Esophagus muscularis mucosa (tissue), 4 donors: ENCODE results near the gene CARD9. TPM values are rescaled to one million over a fixed set of nuclear protein-coding genes. Genes with fewer than 3 reads are reported as not detected.

Experiments used
- DNase-seq: peaks from one replicate; pipeline ENCODE4 v3.0.0-alpha.2; 2017; ENCODE audit errors: extremely low spot score
- H3K27ac ChIP-seq, 4 donors: fragments of 200-600 bp; sonication (generic); replicated peaks in 1 of 4; 1 replicate in 3 of 4; 2 replicates in 1 of 4; pipeline ENCODE4 v1.5.1; 2016 to 2019; ENCODE audit warnings: mild to moderate bottlenecking in 1 of 4
- H3K27me3 ChIP-seq, 4 donors: fragments of 200-600 bp; sonication (generic); one replicate each; pipeline versions ENCODE4 v1.5.1 to v1.6.0; 2016 to 2019
- H3K36me3 ChIP-seq, 4 donors: fragments of 200-600 bp; sonication (generic); one replicate each; pipeline ENCODE4 v1.5.1; 2016 to 2019
- H3K4me1 ChIP-seq, 4 donors: fragments of 200-600 bp; sonication (generic); one replicate each; pipeline ENCODE4 v1.5.1; 2016 to 2019
- H3K4me3 ChIP-seq, 4 donors: fragments of 200-600 bp; sonication (generic); 1 replicate in 2 of 4; 2 replicates in 2 of 4; pipeline ENCODE4 v1.5.1; 2016 to 2019; ENCODE audit warnings: mild to moderate bottlenecking in 4 of 4, moderate library complexity in 1 of 4
- H3K9me3 ChIP-seq, 4 donors: fragments of 200-600 bp; sonication (generic); 1 replicate in 3 of 4; 2 replicates in 1 of 4; pipeline ENCODE4 v1.5.1; 2016 to 2019
- CTCF ChIP-seq, 3 experiments: fragments of 200-600 bp in 2 of 3; fragments of 450-650 bp in 1 of 3; sonication (generic) in 2 of 3; IDR thresholded peaks; one replicate each; pipeline ENCODE4 v1.5.1; 2017 to 2019; ENCODE audit warnings: antibody characterized with exemption in 3 of 3, mild to moderate bottlenecking in 2 of 3, moderate library complexity in 1 of 3
- EP300 ChIP-seq: sonication (generic); formaldehyde crosslinking; IDR thresholded peaks from one replicate; pipeline ENCODE4 v1.6.1; 2017; ENCODE audit warnings: antibody characterized with exemption
- POLR2A ChIP-seq: fragments of 450-650 bp; IDR thresholded peaks from one replicate; pipeline ENCODE4 v1.6.1; 2017; ENCODE audit warnings: antibody characterized with exemption, moderate library complexity, mild to moderate bottlenecking, low read depth
- POLR2AphosphoS5 ChIP-seq, 2 donors: sonication (generic); formaldehyde crosslinking; IDR thresholded peaks; one replicate each; pipeline ENCODE4 v1.6.1; 2017; ENCODE audit warnings: antibody characterized with exemption in 2 of 2
- WGBS: methylation state at CpG from one replicate; pipeline ENCODE4 v1.1.5; 2018; 5-methylcytosine and 5-hydroxymethylcytosine counted together
- intact Hi-C: fragments of 100-400 bp; cut with DNase I; formaldehyde crosslinking; loops from one replicate; pipeline ENCODE4 v1.15.1; 2023
- total RNA-seq, 4 donors: library from RNA; depleted of rRNA; stranded (reverse); fragments of >200 nt; gene quantifications; one replicate each; pipeline versions ENCODE4 v1.1.0 to v1.2.1, GENCODE V29; 2016

The CARD9 gene
- total RNA-seq, 4 donors from 2014 or later = 1.2 to 4.2 (median 1.9) TPM

DNA sequence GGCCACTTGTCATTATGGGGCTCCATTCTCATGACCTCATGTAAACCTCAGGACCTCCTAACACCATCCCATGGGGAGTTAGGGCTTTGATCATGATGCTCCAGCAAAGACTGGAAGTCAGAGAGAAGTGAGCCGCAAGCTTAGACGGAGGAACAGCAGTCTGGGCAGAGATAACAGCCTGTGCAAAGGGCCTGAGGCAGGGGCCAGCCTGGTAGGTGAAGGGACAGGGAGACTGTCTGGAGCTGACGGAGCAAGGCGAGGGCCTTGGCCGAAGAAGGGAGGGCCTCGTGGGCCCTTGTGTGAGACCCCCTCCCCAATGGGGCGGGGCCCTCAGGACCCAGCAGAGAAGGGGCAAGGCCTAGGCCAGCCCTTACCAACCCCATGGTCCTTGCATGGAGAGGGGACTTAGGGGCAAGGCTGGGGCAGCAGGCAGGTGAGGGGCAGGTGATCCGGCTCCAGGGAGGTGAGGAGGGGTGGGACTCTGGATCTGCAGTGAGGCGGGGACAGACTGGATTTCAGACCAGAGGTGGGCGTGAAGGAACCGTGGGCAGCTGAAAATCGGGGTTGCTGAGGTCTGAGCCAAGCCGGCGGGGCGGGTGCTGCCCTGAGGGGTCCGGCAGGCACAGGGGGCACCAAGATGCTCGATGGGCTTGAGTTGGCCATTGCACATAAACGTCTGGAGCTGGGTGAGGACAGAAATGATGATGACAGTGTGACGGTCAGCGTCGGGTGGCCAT is 28.8 kb downstream of the CARD9 start:
- no peaks in the 10 kb centered on the region for H3K9me3 ChIP-seq
- peaks cover 37 to 53% (median 41%) of the 10 kb centered on the region in 4 donors for H3K4me1 ChIP-seq
- peak overlapping the region in 2 of 4 donors; percentile 34 to 50 for H3K27ac ChIP-seq
- TF ChIP-seq CTCF (IDR thresholded peaks at IDR 0.05) (no peak), POLR2AphosphoS5 (IDR thresholded peaks at IDR 0.05) (no peak), EP300 (no peak), POLR2A (no peak)
- peaks cover 0 to 29% (median 18%) of the 10 kb centered on the region in 4 donors for H3K36me3 ChIP-seq
- 78% methylated on average over 21 of the region's 21 CpGs for WGBS
- no peaks in the 10 kb centered on the region for H3K27me3 ChIP-seq
- no peak overlapping the region for H3K4me3 ChIP-seq
- no peak for DNase-seq
- intact Hi-C loops = no loop called here

GRCh38 chr9:136343884-136344269 is 29.6 kb downstream of the CARD9 start:
- Histone ChIP-seq H3K27me3 (no peaks in the 10 kb centered on the region), H3K4me1 (peaks cover 41 to 59% (median 46%) of the 10 kb centered on the region in 4 donors), H3K4me3 (no peak overlapping the region), H3K9me3 (no peaks in the 10 kb centered on the region), H3K27ac (no peak overlapping the region), H3K36me3 (peaks cover 0 to 25% (median 13%) of the 10 kb centered on the region in 4 donors)
- DNase-seq = no peak
- TF ChIP-seq CTCF (IDR thresholded peaks at IDR 0.05) = no peak
- TF ChIP-seq POLR2AphosphoS5 (IDR thresholded peaks at IDR 0.05) = no peak
- WGBS = 91% methylated on average over 24 of the region's 24 CpGs
- intact Hi-C loops = loop anchor here (2.0 kb wide), 1 partner anchor 19 kb away; the partner anchor contains the start of gene DNLZ

DNA sequence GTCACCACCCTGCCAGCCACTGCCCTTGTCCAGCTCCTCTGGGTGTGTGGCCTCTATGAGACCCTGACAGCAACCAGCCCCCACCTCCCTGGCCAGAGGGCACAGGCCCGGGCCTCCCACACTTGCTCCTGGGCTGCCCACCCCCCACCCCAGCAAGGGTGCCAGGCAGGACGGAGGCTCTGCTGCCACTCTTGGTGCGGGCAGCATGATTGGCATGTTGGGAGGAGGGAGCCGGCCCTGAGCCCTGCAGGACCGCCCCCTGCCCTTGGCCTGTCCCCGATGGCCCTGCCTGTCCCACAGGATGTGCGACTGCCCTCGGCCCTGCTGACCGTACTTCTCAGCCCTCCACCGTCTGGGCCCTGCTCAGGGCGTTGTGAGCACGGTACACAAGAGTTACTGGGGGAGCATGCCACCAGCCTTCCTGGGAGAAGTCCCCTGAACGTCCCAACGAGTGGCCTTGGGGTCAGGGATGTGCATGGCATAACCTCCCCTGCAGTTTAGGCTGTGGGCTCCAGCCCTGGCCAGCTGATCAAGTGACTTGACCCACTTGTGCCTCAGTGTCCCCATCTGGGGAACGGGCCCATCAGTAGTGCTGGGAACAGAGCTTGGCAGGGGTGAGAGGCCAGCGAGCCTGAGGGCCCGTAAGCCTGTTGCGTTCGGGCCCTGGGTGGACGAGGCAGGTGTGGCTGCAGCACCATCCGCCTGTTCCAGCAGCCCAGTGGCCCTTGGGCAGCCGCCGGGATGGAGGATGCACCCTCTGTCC is 30.2 kb downstream of the CARD9 start:
- no peaks in the 10 kb centered on the region for H3K27me3 ChIP-seq
- intact Hi-C loops = loop anchor here (2.0 kb wide), 1 partner anchor 19 kb away; the partner anchor contains the start of gene DNLZ
- TF ChIP-seq CTCF (IDR thresholded peaks at IDR 0.05) = no peak
- TF ChIP-seq POLR2A = no peak
- TF ChIP-seq EP300 = no peak
- no peak for TF ChIP-seq POLR2AphosphoS5 (IDR thresholded peaks at IDR 0.05)
- H3K36me3 ChIP-seq = peaks cover 0 to 24% (median 16%) of the 10 kb centered on the region in 4 donors
- peak overlapping the region; percentile 8 to 73 (median 66) for H3K27ac ChIP-seq
- 89% methylated on average over 9 of the region's 23 CpGs for WGBS
- H3K9me3 ChIP-seq = no peaks in the 10 kb centered on the region
- H3K4me1 ChIP-seq = peaks cover 41 to 59% (median 46%) of the 10 kb centered on the region in 4 donors
- no peak for DNase-seq
- peak overlapping the region; percentile 54 to 61 (median 58) for H3K4me3 ChIP-seq

DNA sequence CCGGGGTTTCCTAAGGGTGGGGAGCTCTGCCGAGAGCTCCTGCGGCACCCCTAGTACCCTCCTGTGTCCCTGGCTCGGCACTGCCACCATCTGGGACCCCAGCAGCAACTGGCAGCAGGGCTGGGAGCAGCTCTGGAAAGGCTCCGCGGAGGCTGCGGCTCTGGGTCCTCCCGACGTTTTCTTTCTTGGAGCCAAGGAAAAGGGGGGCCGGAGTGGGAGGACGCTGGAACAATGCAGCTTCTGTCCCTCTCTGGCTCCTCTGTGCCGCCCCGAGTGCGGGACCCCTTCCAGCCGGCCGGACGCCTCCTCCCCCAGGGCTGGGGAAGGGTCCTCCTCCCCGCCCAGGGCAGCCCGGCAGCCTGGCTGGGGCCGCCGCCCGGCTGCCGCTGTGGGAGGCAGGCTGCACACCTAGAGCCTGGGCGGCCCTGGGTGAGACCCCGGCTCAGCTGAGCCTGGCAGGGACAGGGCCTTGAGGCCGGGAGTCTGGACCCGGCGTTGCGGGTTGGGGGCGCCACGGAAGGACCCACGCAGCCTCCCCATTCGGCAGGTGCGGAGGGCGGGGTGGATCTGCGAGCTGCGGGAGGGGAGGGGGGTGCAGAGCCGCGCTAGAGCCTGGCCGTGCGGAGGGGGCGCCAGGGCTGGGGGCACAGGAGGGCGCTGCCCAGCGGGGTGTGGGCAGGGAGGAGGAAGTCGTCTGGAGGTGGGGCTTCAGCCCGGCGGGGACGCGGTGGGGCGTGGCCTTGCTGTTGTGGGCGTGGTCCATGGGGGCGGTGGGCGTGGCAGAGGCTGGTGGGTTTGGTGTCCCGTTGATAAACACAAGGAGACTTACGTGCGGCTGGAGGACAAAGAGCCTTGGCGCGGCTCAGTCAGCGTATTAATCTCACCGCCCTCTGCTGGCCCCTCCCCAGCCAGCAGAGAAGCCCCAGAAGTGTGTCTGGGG is 31.0 kb downstream of the CARD9 start:
- H3K27ac ChIP-seq = peak overlapping the region; percentile 57 to 73 (median 66)
- no peaks in the 10 kb centered on the region for H3K27me3 ChIP-seq
- H3K36me3 ChIP-seq = peaks cover 0 to 33% (median 24%) of the 10 kb centered on the region in 4 donors
- intact Hi-C loops = loop anchor here (2.0 kb wide), 1 partner anchor 20 kb away; the partner anchor contains the start of gene DNLZ
- H3K4me1 ChIP-seq = peaks cover 41 to 59% (median 46%) of the 10 kb centered on the region in 4 donors
- peak overlapping the region; percentile 54 to 61 (median 58) for H3K4me3 ChIP-seq
- TF ChIP-seq CTCF (IDR thresholded peaks at IDR 0.05) (no peak), POLR2AphosphoS5 (IDR thresholded peaks at IDR 0.05) (peak; percentile 6 to 34)
- DNase-seq = peak; percentile 94
- no peaks in the 10 kb centered on the region for H3K9me3 ChIP-seq
- WGBS = 26% methylated on average over 13 of the region's 60 CpGs
